HepG2 (cell line): Measurements from ENCODE around the gene ARHGAP35. TPM values are rescaled to one million over a fixed set of nuclear protein-coding genes. Genes with fewer than 3 reads are reported as not detected.

ENCODE experiments used
- ATAC-seq: fragments of 200-7000 bp; cut with Tn5 transposase; 3 replicates; pipeline ENCODE4 v1.9.1; 2020; ENCODE audit warnings: mild to moderate bottlenecking, moderate library complexity
- BruUV-seq: library from RNA; stranded (reverse); fragments of 400-500 nt; replicated peaks from 2 replicates; lab custom pipeline; 2021; lab: Mats Ljungman, UMichigan
- CTCF ChIA-PET: fragments of 300-600 bp; formaldehyde crosslinking; extraction: SDS; loops from one replicate; lab custom pipeline; 2021; ENCODE audit warnings: low total read pairs, inconsistent platforms, low intra/inter-chr PET ratio; lab: Yijun Ruan, JAX
- POLR2A ChIA-PET: fragments of 350-600 bp; sonication (Branson Sonifier 250); formaldehyde crosslinking; loops from one replicate; lab custom pipeline; 2020; ENCODE audit warnings: antibody characterized with exemption, inconsistent platforms; lab: Yijun Ruan, JAX
- DNase-seq: peaks from one replicate; pipeline ENCODE4 v3.0.0-alpha.2; 2015; ENCODE audit warnings: low spot score
- FAIRE-seq: peaks from 3 replicates; lab custom pipeline; 2011; peaks lifted over from hg19 to GRCh38; lab: Jason Lieb, UNC
- H2AFZ ChIP-seq: one replicate; pipeline ENCODE4 v1.6.1; 2011; ENCODE audit warnings: low read length, inconsistent platforms
- H3K27ac ChIP-seq: fragments of 300-600 bp; 3 replicates; pipeline ENCODE4 v1.8.0; 2011; ENCODE audit warnings: mixed run types, mild to moderate bottlenecking, mixed read lengths, low read length, inconsistent platforms; ENCODE audit not compliant: insufficient read depth; ENCODE audit errors: extremely low read length
- H3K27me3 ChIP-seq, 2 experiments: fragments of 200-600 bp in 1 of 2; 2 replicates in 1 of 2; 3 replicates in 1 of 2; pipeline versions ENCODE4 v1.6.0 to v1.8.0; 2011; ENCODE audit warnings: low read length in 2 of 2, mild to moderate bottlenecking in 2 of 2, moderate library complexity in 2 of 2, inconsistent platforms in 1 of 2; ENCODE audit not compliant: insufficient read depth in 2 of 2, control insufficient read depth in 1 of 2
- H3K36me3 ChIP-seq, 2 experiments: fragments of 200-600 bp in 1 of 2; replicated peaks in 1 of 2; 2 replicates in 1 of 2; 3 replicates in 1 of 2; pipeline versions ENCODE4 v1.5.1 to v1.8.0; 2011; ENCODE audit warnings: low read length in 2 of 2, inconsistent platforms in 1 of 2; ENCODE audit not compliant: insufficient read depth in 2 of 2, control insufficient read depth in 1 of 2
- H3K4me1 ChIP-seq: 2 replicates; pipeline ENCODE4 v1.5.1; 2012; ENCODE audit warnings: low read length, inconsistent platforms; ENCODE audit not compliant: insufficient read depth
- H3K4me2 ChIP-seq: 2 replicates; pipeline ENCODE4 v1.6.0; 2011; ENCODE audit warnings: low read depth, low read length, inconsistent platforms
- H3K4me3 ChIP-seq, 3 experiments: fragments of 200-600 bp in 1 of 3; sonication (generic), shearing (Covaris generic) in 1 of 3; replicated peaks in 1 of 3; 2 replicates each; pipeline ENCODE4 v1.5.1; 2011 to 2016; ENCODE audit warnings: low read length in 3 of 3, inconsistent platforms in 2 of 3, low read depth in 2 of 3, mild to moderate bottlenecking in 2 of 3, control low read depth in 1 of 3, mixed read lengths in 1 of 3; ENCODE audit not compliant: insufficient read depth in 1 of 3
- H3K79me2 ChIP-seq: one replicate; pipeline ENCODE4 v1.6.1; 2011; ENCODE audit warnings: low read length, inconsistent platforms; ENCODE audit not compliant: insufficient read depth
- H3K9ac ChIP-seq: 2 replicates; pipeline ENCODE4 v1.6.0; 2011; ENCODE audit warnings: mild to moderate bottlenecking, low read depth, low read length, inconsistent platforms; ENCODE audit not compliant: insufficient read depth
- H3K9me3 ChIP-seq: 2 replicates; pipeline ENCODE4 v1.5.1; 2012; ENCODE audit warnings: mild to moderate bottlenecking, low read length
- H4K20me1 ChIP-seq: 2 replicates; pipeline ENCODE4 v1.6.0; 2011; ENCODE audit warnings: inconsistent platforms, mild to moderate bottlenecking, low read length, moderate library complexity; ENCODE audit not compliant: insufficient read depth
- ARHGAP35 ChIP-seq: sonication (generic); formaldehyde crosslinking; IDR thresholded peaks from 2 replicates; pipeline ENCODE4 v1.9.0; 2022; ENCODE audit warnings: mild to moderate bottlenecking, inconsistent platforms, moderate library complexity, missing genetic modification reagents, borderline replicate concordance
- GABPB1 ChIP-seq: IDR thresholded peaks from 2 replicates; pipeline ENCODE4 v1.6.1; 2016; ENCODE audit warnings: mild to moderate bottlenecking, missing genetic modification reagents, moderate library complexity, missing compliant biosample characterization
- HNF4A ChIP-seq: sonication (generic); formaldehyde crosslinking; IDR thresholded peaks from 2 replicates; pipeline ENCODE4 v1.4.0; 2020; ENCODE audit warnings: missing genetic modification reagents
- HOXA5 ChIP-seq: sonication (generic); formaldehyde crosslinking; IDR thresholded peaks from 2 replicates; pipeline ENCODE4 v1.4.0; 2020; ENCODE audit warnings: missing genetic modification reagents
- JDP2 ChIP-seq: sonication (generic); formaldehyde crosslinking; IDR thresholded peaks from 2 replicates; pipeline ENCODE4 v1.8.1; 2022; ENCODE audit warnings: missing genetic modification reagents, borderline replicate concordance
- MYC ChIP-seq: sonication (generic); formaldehyde crosslinking; IDR thresholded peaks from 2 replicates; pipeline ENCODE4 v1.9.0; 2021; ENCODE audit warnings: missing genetic modification reagents, borderline replicate concordance
- REPIN1 ChIP-seq: sonication (generic); formaldehyde crosslinking; IDR thresholded peaks from 2 replicates; pipeline ENCODE4 v1.8.0; 2022; ENCODE audit warnings: missing genetic modification reagents, low read depth, mild to moderate bottlenecking, borderline replicate concordance
- SKI ChIP-seq: fragments of 450-650 bp; IDR thresholded peaks from one replicate; pipeline ENCODE4 v1.6.1; 2018; ENCODE audit warnings: mild to moderate bottlenecking; ENCODE audit not compliant: partially characterized antibody
- SNAI1 ChIP-seq: sonication (generic); formaldehyde crosslinking; IDR thresholded peaks from 2 replicates; pipeline ENCODE4 v1.5.0; 2020; ENCODE audit warnings: mild to moderate bottlenecking, missing genetic modification reagents, borderline replicate concordance
- SRSF1 ChIP-seq: fragments of 200-400 bp; formaldehyde crosslinking; optimal IDR thresholded peaks from 2 replicates; pipeline ENCODE3; 2017; ENCODE audit warnings: mild to moderate bottlenecking, low read depth, low read length, moderate library complexity
- ZNF276 ChIP-seq: sonication (generic); formaldehyde crosslinking; IDR thresholded peaks from 2 replicates; pipeline ENCODE4 v1.4.0; 2020; ENCODE audit warnings: mild to moderate bottlenecking, low read depth, missing genetic modification reagents
- ZNF34 ChIP-seq: sonication (generic); formaldehyde crosslinking; IDR thresholded peaks from 2 replicates; pipeline ENCODE4 v1.4.0; 2020; ENCODE audit warnings: mild to moderate bottlenecking, missing genetic modification reagents, borderline replicate concordance
- ZNF44 ChIP-seq: sonication (generic); formaldehyde crosslinking; IDR thresholded peaks from 2 replicates; pipeline ENCODE4 v1.5.1; 2020; ENCODE audit warnings: mild to moderate bottlenecking, missing genetic modification reagents
- ZNF770 ChIP-seq: sonication (generic); formaldehyde crosslinking; IDR thresholded peaks from 2 replicates; pipeline ENCODE4 v1.5.0; 2020; ENCODE audit warnings: mild to moderate bottlenecking, missing genetic modification reagents
- ZNF782 ChIP-seq: sonication (generic); formaldehyde crosslinking; IDR thresholded peaks from 2 replicates; pipeline ENCODE4 v1.4.0; 2020; ENCODE audit warnings: missing genetic modification reagents, mild to moderate bottlenecking, borderline replicate concordance
- ZNF784 ChIP-seq: sonication (generic); formaldehyde crosslinking; IDR thresholded peaks from 2 replicates; pipeline ENCODE4 v1.5.1; 2020; ENCODE audit warnings: missing genetic modification reagents, mild to moderate bottlenecking, borderline replicate concordance
- ZNF883 ChIP-seq: sonication (generic); formaldehyde crosslinking; IDR thresholded peaks from 2 replicates; pipeline ENCODE4 v1.5.1; 2020; ENCODE audit warnings: mild to moderate bottlenecking, missing genetic modification reagents; ENCODE audit errors: not compliant biosample characterization
- ZSCAN29 ChIP-seq: sonication (generic); formaldehyde crosslinking; conservative IDR thresholded peaks from 2 replicates; pipeline ENCODE4 v1.4.0; 2020; ENCODE audit warnings: mild to moderate bottlenecking, missing genetic modification reagents
- WGBS: methylation state at CpG from one replicate; pipeline ENCODE4 v1.1.6; 2017; ENCODE audit warnings: low lambda C conversion rate; 5-methylcytosine and 5-hydroxymethylcytosine counted together
- in situ Hi-C: cut with HindIII; loops from 2 replicates; pipeline ENCODE4 v1.10.0; 2017; ENCODE audit warnings: low pct_unique_long_range_greater_than_20kb; ENCODE audit not compliant: extremely low pct_ligation_motif_present
- intact Hi-C: fragments of 100-400 bp; cut with micrococcal nuclease; formaldehyde crosslinking; loops from one replicate; pipeline ENCODE4 v1.10.0; 2022; ENCODE audit not compliant: unreplicated experiment
- polyA plus RNA-seq, 8 experiments: library from polyadenylated mRNA; depleted of rRNA in 3 of 8; stranded (reverse) in 7 of 8; unstranded in 1 of 8; fragments of >200 nt; fragmentation: Illumina TruSeq in 4 of 8; extraction: Trizol in 4 of 8; gene quantifications; 2 replicates each; pipeline versions ENCODE4 v1.2.1 to v1.2.3, GENCODE V29; 2011 to 2016; ENCODE audit warnings: low read depth in 4 of 8, missing spikeins in 1 of 8, mixed read lengths in 1 of 8; ENCODE audit not compliant: insufficient read depth in 1 of 8
- total RNA-seq, 5 experiments: library from RNA; depleted of rRNA; stranded (reverse); fragments of >200 nt; fragmentation: Illumina TruSeq; extraction: Trizol; gene quantifications; 2 replicates each; pipeline ENCODE4 v1.2.3, GENCODE V29; 2016; ENCODE audit warnings: low read depth in 1 of 5

Gene ARHGAP35
- total and polyA plus RNA-seq, 2 of the 13 experiments (the other 11 are each of a cell fraction or from before 2014, with no cell fraction given): 30.1 to 30.2 TPM

- Histone ChIP-seq H2AFZ (peak overlapping the region; percentile 84), H3K9ac (peak overlapping the region; percentile 68), H3K27ac (peak overlapping the region; percentile 48), H3K27me3 (peaks cover 0 to 2% of the 10 kb centered on the region in 2 experiments; a peak in 1 of 5 replicates), H3K9me3 (no peaks in the 10 kb centered on the region), H3K79me2 (no peaks in the 10 kb centered on the region), H4K20me1 (no peaks in the 10 kb centered on the region), H3K4me2 (peak overlapping the region; percentile 95), H3K4me1 (peaks cover 41% of the 10 kb centered on the region), H3K4me3 (peak overlapping the region; percentile 52 to 72 (median 55)), H3K36me3 (no peaks in the 10 kb centered on the region)
- ATAC-seq (peak; percentile 85), FAIRE-seq (no peak), DNase-seq (no peak)
- in situ Hi-C loops: no loop called here
- POLR2A ChIA-PET: interaction anchor here (0.6 to 4.0 kb wide), 15 partner anchors 9 to 198 kb away, joined by 3 to 66 read pairs (median 4); partner anchors contain the start of genes NPAS1 and SLC1A5
- CTCF ChIA-PET: no interaction called here
- intact Hi-C loops: no loop called here
- no TSS peak for BruUV-seq
- 0% methylated on average over 6 of the region's 18 CpGs for WGBS
- no peak for TF ChIP-seq REPIN1 (CRISPR knock-in tag)
- TF ChIP-seq ARHGAP35 (CRISPR knock-in tag): 0 out of 2 replicates have a peak, but pooled peaks have one; percentile 26
- TF ChIP-seq HOXA5 (CRISPR knock-in tag): 0 out of 2 replicates have a peak, but pooled peaks have one; percentile 13
- peak; percentile 9; the same call in 1 of the 2 replicates for TF ChIP-seq HNF4A (CRISPR knock-in tag)
- TF ChIP-seq ZSCAN29 (CRISPR knock-in tag): 0 out of 2 replicates have a peak, but pooled peaks have one; percentile 59
- no peak for TF ChIP-seq JDP2
- no peak for TF ChIP-seq ZNF782 (CRISPR knock-in tag)
- no peak for TF ChIP-seq ZNF44 (CRISPR knock-in tag)
- TF ChIP-seq SRSF1: peak; percentile 50
- no peak for TF ChIP-seq SKI
- TF ChIP-seq ZNF34 (CRISPR knock-in tag): no peak
- 0 out of 2 replicates have a peak, but pooled peaks have one; percentile 9 for TF ChIP-seq ZNF784 (CRISPR knock-in tag)
- peak; percentile 49 for TF ChIP-seq ZNF883 (CRISPR knock-in tag)
- peak; percentile 62 for TF ChIP-seq GABPB1 (CRISPR knock-in tag)
- peak; percentile 59; the same call in 1 of the 2 replicates for TF ChIP-seq MYC (CRISPR knock-in tag)
- TF ChIP-seq ZNF770 (CRISPR knock-in tag): peak; percentile 38; the same call in 1 of the 2 replicates
- TF ChIP-seq SNAI1 (CRISPR knock-in tag): 0 out of 2 replicates have a peak, but pooled peaks have one; percentile 48
- TF ChIP-seq ZNF276 (CRISPR knock-in tag): 0 out of 2 replicates have a peak, but pooled peaks have one; percentile 58
These were observed 39.0 kb upstream of the ARHGAP35 start for GRCh38 chr19:46821512-46822409.
